Measurements from ENCODE around the gene PLXDC1. TPM values are rescaled to one million over a fixed set of nuclear protein-coding genes. Genes with fewer than 3 reads are reported as not detected.

Gene PLXDC1
- 0.08 TPM in 1 of 2 replicates, not detected in the other for total RNA-seq

DNA sequence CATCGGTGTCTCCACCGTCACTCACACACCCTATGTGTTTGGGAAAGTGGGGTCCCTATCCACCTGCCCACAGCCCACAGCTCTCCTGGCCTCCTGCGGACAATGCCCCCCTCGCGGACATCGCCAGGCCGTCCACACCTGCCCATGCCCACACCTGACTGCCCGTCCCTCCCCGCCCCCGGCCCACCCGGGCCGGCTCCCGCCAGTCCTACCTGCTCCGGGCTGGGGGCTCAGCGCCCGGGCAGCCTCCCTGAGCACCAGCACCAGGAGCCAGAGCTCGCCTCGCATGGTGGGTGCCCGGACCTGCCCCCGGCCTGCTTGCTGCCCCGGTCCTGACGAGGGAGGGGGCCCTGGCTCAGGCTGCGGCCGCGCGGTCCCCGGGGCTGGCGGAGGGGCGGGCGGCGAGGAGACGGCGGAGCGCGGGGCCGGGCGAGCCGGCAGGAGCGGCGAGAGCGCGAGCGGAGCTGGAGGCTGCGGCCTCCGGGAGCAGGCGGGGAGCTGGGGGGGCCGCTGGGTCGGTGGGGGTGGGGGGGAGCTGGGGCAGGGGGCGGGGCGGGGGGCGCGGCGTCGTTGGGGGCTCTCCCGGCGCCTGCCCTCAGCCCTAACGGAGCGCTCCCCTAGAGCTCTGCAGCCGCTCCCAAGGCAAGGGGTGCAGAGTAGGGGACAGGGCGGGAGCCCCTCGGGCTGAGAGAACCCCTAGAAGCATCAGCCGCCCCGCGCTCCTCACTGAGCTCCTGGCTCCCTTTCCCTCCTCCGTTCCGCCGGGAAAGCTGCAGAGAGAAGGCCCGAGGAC lies at the start of gene PLXDC1:
PLXDC1 (minus strand) TSS at position 488 of the 793 bp plus-strand sequence; CDS start at position 288, 200 bp downstream.

DNA sequence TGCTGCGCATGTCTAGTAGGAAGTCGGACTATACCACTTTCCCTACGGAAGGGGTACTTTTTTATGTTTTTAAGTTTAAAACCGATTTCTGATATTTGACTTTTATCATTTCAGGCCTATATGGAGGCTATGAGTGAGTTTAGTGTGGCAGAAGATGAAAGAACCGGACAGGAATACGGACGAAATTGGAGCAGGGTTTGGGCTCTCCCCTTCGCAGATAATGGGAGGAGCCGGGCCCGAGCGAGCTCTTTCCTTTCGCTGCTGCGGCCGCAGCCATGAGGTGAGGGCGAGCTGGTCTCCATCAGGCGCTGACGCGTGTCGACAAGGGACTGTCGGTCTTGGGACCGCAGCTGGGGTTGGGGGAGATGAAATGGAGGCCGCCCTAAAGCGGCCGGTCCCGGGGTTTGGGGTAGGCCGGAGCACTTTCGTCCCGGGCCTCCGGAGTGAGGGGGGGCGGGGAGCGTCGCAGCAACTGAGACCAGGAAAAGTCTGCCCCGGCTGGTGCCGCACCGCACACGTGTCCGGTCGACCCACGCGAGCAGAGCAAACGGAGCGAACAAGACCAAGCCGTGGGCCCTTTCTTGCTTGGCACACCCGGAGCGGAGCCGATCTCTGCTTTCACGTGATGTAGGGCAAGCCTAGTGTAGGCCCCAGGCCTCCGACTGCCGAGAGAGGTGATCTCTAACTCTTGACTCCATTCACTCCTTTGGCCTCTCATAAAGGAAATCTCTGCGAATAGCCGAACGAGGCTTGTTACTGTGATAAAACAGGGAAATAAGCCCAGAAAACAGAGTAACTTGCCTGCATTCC lies 48.8 kb upstream of the PLXDC1 start, which contains the start of gene RPL19:
RPL19 (plus strand) TSS at position 214 of the 810 bp plus-strand sequence; CDS start at position 276, 62 bp downstream.

DNA sequence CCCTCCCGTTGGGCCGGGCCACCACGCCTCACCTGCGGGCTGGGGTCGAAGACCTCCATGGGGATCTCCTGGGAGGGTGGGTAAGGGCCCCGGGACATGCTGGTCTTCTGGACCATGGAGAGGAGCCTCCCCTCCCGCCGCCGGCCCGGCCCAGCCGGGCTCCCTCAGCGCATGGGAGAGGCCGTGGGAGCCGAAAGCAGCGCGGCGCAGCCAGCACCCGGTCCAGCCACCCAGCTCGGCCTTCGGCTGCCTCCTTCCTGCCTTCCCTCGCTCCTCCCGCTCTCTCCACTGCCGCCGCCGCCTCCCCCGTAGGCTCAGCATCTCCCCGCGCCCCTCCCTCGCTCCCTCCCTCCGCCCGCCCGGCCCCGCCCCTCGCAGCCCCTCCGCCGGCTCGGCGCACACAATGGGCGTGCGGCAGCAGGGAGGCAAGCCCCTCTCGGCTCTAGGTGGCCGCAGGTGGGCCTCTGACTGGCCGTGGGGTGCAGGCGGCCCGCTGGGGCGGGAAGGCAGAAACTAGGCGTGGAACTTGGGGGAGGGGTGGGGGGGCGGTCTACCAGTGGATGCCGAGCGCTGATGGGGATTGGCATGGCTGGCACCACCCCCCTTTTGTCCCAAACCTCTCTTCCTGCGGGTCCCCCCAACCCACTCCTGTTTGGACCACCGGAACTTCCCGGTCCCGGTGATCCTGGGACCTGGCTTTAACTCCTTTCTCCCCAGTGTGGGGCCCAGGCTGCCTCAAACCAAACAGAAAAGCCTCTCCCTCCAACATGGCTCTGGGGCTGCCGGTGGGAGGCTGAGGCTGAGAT lies 46.1 kb upstream of the PLXDC1 start, which contains the start of gene CACNB1:
CACNB1 (minus strand) TSS at position 290 of the 806 bp plus-strand sequence; CDS start at position 116, 174 bp downstream.

DNA sequence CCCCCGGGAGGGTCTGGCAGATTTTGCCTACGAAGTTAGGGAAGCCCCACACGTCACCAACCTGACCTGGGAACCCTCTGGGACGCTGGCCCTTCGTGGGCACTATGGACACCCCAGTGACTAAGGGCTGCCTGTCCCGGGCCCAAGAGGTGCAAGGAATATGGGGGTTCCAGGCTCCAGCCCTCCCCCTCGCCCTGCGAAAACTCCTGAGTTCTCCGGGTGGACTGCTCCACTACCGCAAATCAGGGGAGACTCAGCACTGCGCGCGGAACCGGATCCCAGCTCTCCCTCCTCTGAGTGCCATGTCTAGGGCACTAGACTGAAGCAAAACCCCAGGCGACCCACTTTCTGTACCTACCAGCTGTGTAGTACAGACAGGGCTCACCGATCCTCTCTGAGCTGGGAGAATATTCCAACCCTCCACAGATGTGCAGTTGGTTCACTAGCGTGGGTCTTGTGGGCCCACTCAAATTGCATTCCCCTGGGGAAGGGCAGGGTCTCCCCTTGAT lies 14.5 kb upstream of the PLXDC1 start, which contains the start of gene ARL5C:
ARL5C (minus strand) TSS at position 321 of the 509 bp plus-strand sequence. CDS start 401 bp downstream, outside the sequence.

Other genes with a start within 250 kb of the PLXDC1 start
- gene FBXO47, start 184.2 kb downstream of the PLXDC1 start, total RNA-seq: not detected in 2 replicates
- gene ARL5C, start 14.5 kb upstream of the PLXDC1 start, total RNA-seq: not detected in 2 replicates
- 4.6 and 12.0 TPM in 2 replicates for gene CACNB1, start 46.0 kb upstream of the PLXDC1 start, total RNA-seq
- gene RPL19, start 48.6 kb upstream of the PLXDC1 start, total RNA-seq: 2,515 and 2,532 TPM in 2 replicates
- not detected in 2 replicates for gene STAC2, start 74.3 kb upstream of the PLXDC1 start, total RNA-seq
- gene FBXL20, start 250.0 kb upstream of the PLXDC1 start, total RNA-seq: 3.9 and 6.9 TPM in 2 replicates